ENCODE measurements around the gene CST4. TPM values are rescaled to one million over a fixed set of nuclear protein-coding genes. Genes with fewer than 3 reads are reported as not detected.
"Not testable (repeated sequence)": the region's sequence is repeated elsewhere in the genome, so short reads cannot be mapped to it uniquely, and the experiment has no call there.

The CST4 gene, protein sequence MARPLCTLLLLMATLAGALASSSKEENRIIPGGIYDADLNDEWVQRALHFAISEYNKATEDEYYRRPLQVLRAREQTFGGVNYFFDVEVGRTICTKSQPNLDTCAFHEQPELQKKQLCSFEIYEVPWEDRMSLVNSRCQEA
- not detected in 2 replicates for total RNA-seq

DNA sequence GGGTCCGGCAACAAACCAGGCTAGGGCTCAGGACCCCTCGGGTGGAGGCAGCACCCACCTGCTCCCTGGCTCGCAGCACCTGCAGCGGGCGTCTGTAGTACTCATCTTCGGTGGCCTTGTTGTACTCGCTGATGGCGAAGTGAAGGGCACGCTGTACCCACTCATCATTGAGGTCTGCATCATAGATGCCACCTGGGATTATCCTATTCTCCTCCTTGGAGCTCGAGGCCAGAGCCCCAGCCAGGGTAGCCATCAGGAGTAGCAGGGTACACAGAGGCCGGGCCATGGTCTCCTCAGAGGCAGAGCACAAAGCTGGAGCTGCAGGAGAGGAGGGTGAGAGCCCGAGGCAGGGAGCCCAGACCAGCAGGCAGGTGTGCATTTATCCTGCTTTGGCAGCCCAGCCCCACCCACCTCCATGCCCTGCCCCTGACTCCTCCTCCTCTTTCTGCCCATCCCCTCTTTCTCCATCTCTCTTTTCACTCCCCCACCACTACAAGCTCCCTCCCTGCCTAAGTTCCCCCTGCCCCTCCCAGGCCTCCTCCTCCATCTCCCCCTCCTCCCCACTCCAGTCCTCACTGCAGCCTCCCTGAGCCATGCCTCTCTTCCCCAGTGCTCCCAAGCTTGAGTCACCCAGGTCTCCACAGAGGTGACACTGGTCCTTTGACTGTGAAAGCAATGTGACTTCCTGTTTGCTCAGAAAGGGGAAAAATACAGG lies at the start of gene CST4:
Gene CST4 (minus strand): TSS at position 355 of the 715 bp plus-strand sequence. CDS start 69 bp downstream, at position 286.
- not testable (repeated sequence) for H3K27ac ChIP-seq (ENCODE audit: low read depth, low read length); H2AFZ ChIP-seq (ENCODE audit: low read length); H3K36me3 ChIP-seq (ENCODE audit: insufficient read depth, low read length); H3K79me2 ChIP-seq (ENCODE audit: insufficient read depth, low read length); H4K20me1 ChIP-seq (ENCODE audit: insufficient read depth, low read length); H3K27me3 ChIP-seq (ENCODE audit: insufficient read depth, low read length); H3K9me3 ChIP-seq (ENCODE audit: low read depth, low read length); DNase-seq (ENCODE audit: insufficient read length, low spot score, missing footprints); H3K4me3 ChIP-seq (ENCODE audit: insufficient read depth, low read length); H3K4me2 ChIP-seq (ENCODE audit: insufficient read depth, low read length)
- peaks cover 18% of the 10 kb centered on the region for H3K4me1 ChIP-seq (ENCODE audit: insufficient read depth, low read length)

DNA sequence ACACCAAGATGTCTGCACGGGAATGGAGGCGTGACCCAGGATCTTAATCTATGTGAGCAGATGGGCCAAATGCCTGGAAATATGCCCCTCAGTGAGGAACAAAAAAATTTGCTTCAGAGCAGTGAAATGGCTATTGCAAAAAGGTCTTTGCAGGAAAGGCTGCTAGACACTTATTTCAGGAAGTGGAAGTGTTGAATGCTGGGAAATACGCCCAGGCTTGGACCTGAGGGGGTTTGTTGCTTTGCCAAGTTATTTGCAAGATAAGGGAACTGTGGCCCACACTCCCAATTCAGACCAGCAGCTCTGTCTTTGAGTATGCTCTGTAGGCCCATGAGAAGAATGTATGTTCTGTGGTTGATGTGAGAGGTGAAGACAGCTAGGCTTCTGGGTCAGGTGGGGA lies 46.6 kb upstream of the CST4 start:
- not testable (repeated sequence) for H3K36me3 ChIP-seq (ENCODE audit: insufficient read depth, low read length); H3K4me3 ChIP-seq (ENCODE audit: insufficient read depth, low read length); H3K27ac ChIP-seq (ENCODE audit: low read depth, low read length); H4K20me1 ChIP-seq (ENCODE audit: insufficient read depth, low read length); H3K27me3 ChIP-seq (ENCODE audit: insufficient read depth, low read length); DNase-seq (ENCODE audit: insufficient read length, low spot score, missing footprints); H3K9me3 ChIP-seq (ENCODE audit: low read depth, low read length); H3K79me2 ChIP-seq (ENCODE audit: insufficient read depth, low read length); H3K4me2 ChIP-seq (ENCODE audit: insufficient read depth, low read length); H3K4me1 ChIP-seq (ENCODE audit: insufficient read depth, low read length); H2AFZ ChIP-seq (ENCODE audit: low read length)

DNA sequence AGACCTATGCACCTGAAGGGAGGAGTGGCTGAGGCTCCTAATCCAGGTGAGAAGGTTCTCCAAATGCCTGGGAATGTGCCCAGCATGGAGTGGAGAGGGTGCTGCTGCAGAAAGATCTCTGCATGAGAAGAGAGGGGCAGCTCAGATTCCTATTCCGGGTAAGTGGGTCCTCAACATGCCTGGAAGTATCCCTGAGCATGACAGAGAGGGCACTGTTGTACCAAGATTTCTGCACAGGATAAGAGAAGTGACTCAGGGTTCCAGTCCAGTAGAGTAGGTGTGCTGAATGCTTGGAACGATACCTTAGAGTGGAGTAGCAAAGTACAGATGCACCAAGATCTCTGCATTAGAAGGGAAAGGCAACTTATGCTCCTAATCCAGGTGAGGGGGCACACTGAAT lies 46.1 kb upstream of the CST4 start:
- not testable (repeated sequence) for H3K9me3 ChIP-seq (ENCODE audit: low read depth, low read length); H3K4me3 ChIP-seq (ENCODE audit: insufficient read depth, low read length); H3K4me2 ChIP-seq (ENCODE audit: insufficient read depth, low read length); H2AFZ ChIP-seq (ENCODE audit: low read length); H3K27ac ChIP-seq (ENCODE audit: low read depth, low read length); H3K79me2 ChIP-seq (ENCODE audit: insufficient read depth, low read length); H3K27me3 ChIP-seq (ENCODE audit: insufficient read depth, low read length); H3K4me1 ChIP-seq (ENCODE audit: insufficient read depth, low read length); H3K36me3 ChIP-seq (ENCODE audit: insufficient read depth, low read length); H4K20me1 ChIP-seq (ENCODE audit: insufficient read depth, low read length); DNase-seq (ENCODE audit: insufficient read length, low spot score, missing footprints)

DNA sequence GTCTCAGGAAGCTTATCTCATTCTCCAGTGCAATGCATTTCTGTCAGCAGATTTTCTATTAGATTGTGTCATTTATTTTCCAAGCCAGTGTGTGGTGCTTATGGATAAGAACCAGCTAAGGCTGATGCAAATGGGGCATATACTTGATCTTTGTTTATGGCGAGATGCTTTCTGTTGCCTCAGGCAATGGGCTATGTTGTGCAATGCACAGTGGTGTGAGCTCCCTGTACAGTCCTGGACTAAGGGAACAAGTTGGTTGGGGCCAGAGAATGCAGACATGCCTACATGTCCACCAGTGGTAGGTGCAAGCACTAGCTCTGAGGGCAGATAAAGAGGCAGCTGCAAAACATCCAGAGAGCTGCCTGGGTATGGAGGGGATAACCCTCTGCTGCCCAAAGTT lies 45.6 kb upstream of the CST4 start:
- H3K27ac ChIP-seq (ENCODE audit: low read depth, low read length); H3K36me3 ChIP-seq (ENCODE audit: insufficient read depth, low read length); H3K27me3 ChIP-seq (ENCODE audit: insufficient read depth, low read length); H2AFZ ChIP-seq (ENCODE audit: low read length); H3K4me3 ChIP-seq (ENCODE audit: insufficient read depth, low read length); H3K4me1 ChIP-seq (ENCODE audit: insufficient read depth, low read length); H4K20me1 ChIP-seq (ENCODE audit: insufficient read depth, low read length); H3K79me2 ChIP-seq (ENCODE audit: insufficient read depth, low read length); H3K9me3 ChIP-seq (ENCODE audit: low read depth, low read length); H3K4me2 ChIP-seq (ENCODE audit: insufficient read depth, low read length); DNase-seq (ENCODE audit: insufficient read length, low spot score, missing footprints): not testable (repeated sequence)

DNA sequence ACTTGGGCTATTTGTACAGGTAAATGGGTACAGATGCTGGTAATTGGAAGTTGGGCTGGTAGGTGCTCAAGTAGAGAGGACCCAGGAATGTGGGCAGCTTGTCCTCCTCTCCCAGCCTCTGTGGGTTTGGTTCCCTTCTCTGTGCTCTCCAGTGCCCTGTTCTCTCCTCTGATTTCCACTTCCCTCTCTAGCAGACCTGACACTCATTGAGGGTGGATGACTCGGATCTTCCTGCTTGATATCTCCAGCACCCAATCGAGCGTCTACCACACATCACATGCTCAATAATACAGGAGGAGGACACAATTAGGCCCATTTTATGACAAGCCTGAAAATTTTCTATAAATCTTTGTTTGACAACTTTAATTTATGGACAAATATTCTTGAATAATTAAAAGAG lies 38.2 kb upstream of the CST4 start:
- TF ChIP-seq, protein P1, sequence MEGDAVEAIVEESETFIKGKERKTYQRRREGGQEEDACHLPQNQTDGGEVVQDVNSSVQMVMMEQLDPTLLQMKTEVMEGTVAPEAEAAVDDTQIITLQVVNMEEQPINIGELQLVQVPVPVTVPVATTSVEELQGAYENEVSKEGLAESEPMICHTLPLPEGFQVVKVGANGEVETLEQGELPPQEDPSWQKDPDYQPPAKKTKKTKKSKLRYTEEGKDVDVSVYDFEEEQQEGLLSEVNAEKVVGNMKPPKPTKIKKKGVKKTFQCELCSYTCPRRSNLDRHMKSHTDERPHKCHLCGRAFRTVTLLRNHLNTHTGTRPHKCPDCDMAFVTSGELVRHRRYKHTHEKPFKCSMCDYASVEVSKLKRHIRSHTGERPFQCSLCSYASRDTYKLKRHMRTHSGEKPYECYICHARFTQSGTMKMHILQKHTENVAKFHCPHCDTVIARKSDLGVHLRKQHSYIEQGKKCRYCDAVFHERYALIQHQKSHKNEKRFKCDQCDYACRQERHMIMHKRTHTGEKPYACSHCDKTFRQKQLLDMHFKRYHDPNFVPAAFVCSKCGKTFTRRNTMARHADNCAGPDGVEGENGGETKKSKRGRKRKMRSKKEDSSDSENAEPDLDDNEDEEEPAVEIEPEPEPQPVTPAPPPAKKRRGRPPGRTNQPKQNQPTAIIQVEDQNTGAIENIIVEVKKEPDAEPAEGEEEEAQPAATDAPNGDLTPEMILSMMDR (IDR thresholded peaks at IDR 0.05; ENCODE audit: extremely low read depth, low read depth, low read length) = no peak
- no peak overlapping the region for H2AFZ ChIP-seq (ENCODE audit: low read length)
- H3K27me3 ChIP-seq (ENCODE audit: insufficient read depth, low read length) = peaks cover 3% of the 10 kb centered on the region

DNA sequence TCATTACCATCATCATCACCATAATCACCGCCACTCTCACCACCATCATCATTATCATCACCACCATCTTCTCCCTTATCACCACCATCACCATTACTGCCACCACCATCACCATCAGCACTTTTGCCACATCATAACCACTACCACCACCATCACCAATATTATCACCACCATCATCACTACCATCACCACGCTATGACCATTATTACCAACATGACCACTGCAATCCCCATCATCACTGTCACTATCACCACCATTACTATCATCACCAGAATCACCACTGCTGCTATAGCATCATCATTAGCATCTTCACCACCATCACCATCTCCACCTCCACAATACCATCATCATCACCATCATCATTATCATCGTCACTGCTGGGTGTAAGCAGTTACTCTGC lies 36.3 kb upstream of the CST4 start:
- H3K27me3 ChIP-seq (ENCODE audit: insufficient read depth, low read length) = peaks cover 3% of the 10 kb centered on the region
- no peaks in the 10 kb centered on the region for H3K36me3 ChIP-seq (ENCODE audit: insufficient read depth, low read length)
- no peaks in the 10 kb centered on the region for H4K20me1 ChIP-seq (ENCODE audit: insufficient read depth, low read length)
- H3K79me2 ChIP-seq (ENCODE audit: insufficient read depth, low read length) = no peaks in the 10 kb centered on the region
- H3K9me3 ChIP-seq (ENCODE audit: low read depth, low read length) = no peaks in the 10 kb centered on the region
- H3K27ac ChIP-seq (ENCODE audit: low read depth, low read length) = no peak overlapping the region
- no peak overlapping the region for H3K4me2 ChIP-seq (ENCODE audit: insufficient read depth, low read length)
- H2AFZ ChIP-seq (ENCODE audit: low read length) = no peak overlapping the region
- H3K4me3 ChIP-seq (ENCODE audit: insufficient read depth, low read length) = no peak overlapping the region
- TF ChIP-seq, protein P1 (IDR thresholded peaks at IDR 0.05; ENCODE audit: extremely low read depth, low read depth, low read length) = no peak
- H3K4me1 ChIP-seq (ENCODE audit: insufficient read depth, low read length) = no peaks in the 10 kb centered on the region
- DNase-seq (ENCODE audit: insufficient read length, low spot score, missing footprints) = no peak

More for the DNA sequence above, 38.2 kb upstream of the CST4 start:
- Histone ChIP-seq H3K79me2 (ENCODE audit: insufficient read depth, low read length) (no peaks in the 10 kb centered on the region), H3K4me3 (ENCODE audit: insufficient read depth, low read length) (no peak overlapping the region), H3K36me3 (ENCODE audit: insufficient read depth, low read length) (no peaks in the 10 kb centered on the region), H3K27ac (ENCODE audit: low read depth, low read length) (no peak overlapping the region), H3K4me1 (ENCODE audit: insufficient read depth, low read length) (no peaks in the 10 kb centered on the region), H3K9me3 (ENCODE audit: low read depth, low read length) (no peaks in the 10 kb centered on the region), H4K20me1 (ENCODE audit: insufficient read depth, low read length) (no peaks in the 10 kb centered on the region), H3K4me2 (ENCODE audit: insufficient read depth, low read length) (no peak overlapping the region)
- DNase-seq (ENCODE audit: insufficient read length, low spot score, missing footprints) = no peak
